HL-60/S4 treated with retinoic acid at 250 ng/mL for 4 days and 3 days (cell line): ENCODE measurements around the gene PNO1.
"Not testable (repeated sequence)": the region's sequence is repeated elsewhere in the genome, so short reads cannot be mapped to it uniquely, and the experiment has no call there.

Experiments
- in situ Hi-C: fragments of 300-500 bp; cut with MboI; formaldehyde crosslinking; loops from 2 replicates; pipeline ENCODE4 v1.7.0; 2022; ENCODE audit warnings: low sequenced_read_pairs

PNO1 gene

DNA sequence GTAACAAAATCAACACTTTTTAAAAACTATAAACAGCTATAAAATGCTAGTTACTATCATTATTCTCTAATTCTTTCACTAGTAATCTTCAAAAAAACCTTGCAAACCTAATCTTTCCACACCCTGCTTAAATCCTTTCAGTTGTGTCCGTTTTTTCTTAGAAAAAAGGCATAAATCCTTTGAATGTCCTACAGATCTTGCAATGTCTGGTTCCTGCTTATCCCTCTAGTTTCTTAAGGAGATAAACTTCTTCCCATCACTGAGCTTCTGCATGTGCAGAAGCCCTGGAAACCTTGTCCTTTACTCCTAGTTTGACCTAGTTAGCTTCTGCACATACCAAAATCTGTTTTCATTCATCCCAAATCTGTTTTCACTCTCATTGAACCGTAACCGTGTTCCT is 1.3 kb upstream of the PNO1 start:
- in situ Hi-C loops = no loop called here

DNA sequence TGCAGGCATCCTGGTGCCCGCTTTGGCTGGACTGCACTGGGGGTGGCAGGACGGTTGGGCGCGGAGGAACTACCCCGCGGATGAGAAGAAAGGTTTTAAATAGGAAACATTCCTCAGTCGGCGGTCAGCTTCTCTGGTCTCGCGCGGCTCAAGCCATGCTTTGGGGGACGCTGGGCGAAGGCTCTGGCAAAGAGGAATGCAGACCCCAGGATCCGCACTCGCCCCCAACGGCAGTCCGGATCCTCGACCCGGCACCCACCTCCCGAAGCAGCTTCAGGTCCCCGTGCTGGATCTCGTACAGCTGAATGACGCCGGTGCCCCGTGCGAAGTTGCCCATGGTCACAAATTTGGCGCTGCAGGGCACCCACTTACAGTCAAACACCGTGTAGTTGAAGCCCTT is 686 bp upstream of the PNO1 start:
- in situ Hi-C loops = no loop called here

GRCh38 chr2:68158134-68158447 is 403 bp downstream of the PNO1 start:
- in situ Hi-C loops = no loop called here

GRCh38 chr2:68163641-68164040 is 6.0 kb downstream of the PNO1 start:
- in situ Hi-C loops = no loop called here

DNA sequence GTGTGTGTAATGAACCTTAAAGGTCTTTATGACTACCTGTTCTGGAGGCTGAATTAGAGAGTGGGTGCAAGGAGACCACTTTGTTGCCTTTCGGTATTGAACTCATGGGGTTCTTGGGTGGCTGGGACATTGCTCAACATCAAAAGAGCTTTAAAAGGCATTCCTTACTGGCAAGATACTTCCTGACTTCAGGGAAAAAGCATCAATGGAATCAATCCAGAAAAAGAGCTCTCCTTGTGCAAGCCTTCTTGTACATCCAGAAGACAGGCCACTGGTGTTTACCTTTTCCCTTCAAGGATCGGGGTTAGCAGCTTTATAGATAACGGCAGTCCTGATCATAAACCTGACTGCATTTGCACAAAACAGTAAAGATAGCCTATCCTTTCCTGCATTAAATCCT is 9.5 kb downstream of the PNO1 start:
- in situ Hi-C loops = no loop called here

DNA sequence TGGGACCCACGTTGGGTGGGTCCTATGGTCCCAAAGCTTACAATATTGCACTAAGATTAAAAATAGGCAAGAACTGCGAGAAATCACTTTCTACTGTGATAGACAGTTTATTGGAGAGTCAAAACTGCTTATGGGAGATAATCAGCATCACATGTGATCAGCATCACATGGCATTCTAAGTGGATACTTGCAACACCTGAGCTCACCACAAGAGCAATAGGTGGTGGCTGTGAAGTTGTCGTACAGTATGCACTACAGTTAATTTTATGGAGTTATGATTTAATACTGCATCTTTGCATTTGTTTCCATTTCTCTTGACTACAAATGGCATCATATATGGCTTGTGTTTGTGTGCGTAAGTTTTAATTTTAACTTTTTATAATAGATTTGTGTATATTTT is 11.6 kb downstream of the PNO1 start:
- in situ Hi-C loops = no loop called here

DNA sequence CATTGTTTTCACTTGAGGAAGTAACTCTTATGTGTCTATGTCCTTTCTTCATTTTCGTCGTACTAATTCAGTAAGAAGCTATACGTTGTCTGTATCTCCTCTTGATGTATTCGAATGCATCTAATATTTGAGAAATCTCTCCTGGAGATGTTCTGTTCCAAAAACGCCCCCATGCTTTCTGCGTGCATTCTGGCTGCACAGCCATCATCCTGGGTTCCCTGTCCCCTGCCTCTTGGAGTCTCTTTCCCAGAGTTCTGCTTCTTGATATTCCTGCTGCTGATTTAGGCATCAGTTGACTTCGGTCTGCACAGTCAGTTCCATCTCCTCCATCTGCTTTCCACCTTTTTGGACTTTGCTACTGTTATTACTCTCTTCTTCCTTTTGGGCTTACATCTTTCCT is 13.5 kb downstream of the PNO1 start:
- in situ Hi-C loops = no loop called here

GRCh38 chr2:68171684-68172083 is 14.0 kb downstream of the PNO1 start:
- in situ Hi-C loops = no loop called here

- in situ Hi-C loops = no loop called here
Measured at GRCh38 chr2:68172521-68172920, 14.8 kb downstream of the PNO1 start.

- in situ Hi-C loops = no loop called here
Measured at GRCh38 chr2:68172990-68173700, 15.5 kb downstream of the PNO1 start.

GRCh38 chr2:68175210-68175609 is 17.5 kb downstream of the PNO1 start:
- in situ Hi-C loops = not testable (repeated sequence)

- in situ Hi-C loops = no loop called here
Measured at GRCh38 chr2:68176657-68177056, 19.0 kb downstream of the PNO1 start.

- in situ Hi-C loops = no loop called here
Measured at GRCh38 chr2:68177541-68177940, 19.9 kb downstream of the PNO1 start.

DNA sequence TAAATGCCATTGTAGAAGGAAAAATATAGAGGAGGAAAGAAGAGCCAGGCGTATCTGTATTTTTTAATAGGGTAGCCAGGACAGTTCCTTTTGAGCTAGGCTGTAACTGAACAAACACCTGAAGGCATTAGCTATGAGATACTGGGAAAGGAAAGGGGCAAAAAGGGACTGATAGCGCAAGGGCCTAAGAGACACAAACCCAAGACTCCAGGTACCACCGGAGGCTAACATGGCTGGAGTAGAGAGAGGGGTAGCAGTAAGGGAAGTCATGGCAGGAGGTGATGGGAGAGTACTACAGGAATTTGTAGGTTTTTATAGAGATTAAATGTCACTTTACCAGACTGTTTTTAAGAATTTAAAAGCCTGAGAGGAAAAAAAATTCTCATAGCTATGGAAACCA is 20.7 kb downstream of the PNO1 start:
- in situ Hi-C loops = no loop called here

- in situ Hi-C loops = no loop called here
Measured at GRCh38 chr2:68178954-68179627, 21.4 kb downstream of the PNO1 start.

GRCh38 chr2:68182902-68183301 is 25.2 kb downstream of the PNO1 start:
- in situ Hi-C loops = no loop called here

DNA sequence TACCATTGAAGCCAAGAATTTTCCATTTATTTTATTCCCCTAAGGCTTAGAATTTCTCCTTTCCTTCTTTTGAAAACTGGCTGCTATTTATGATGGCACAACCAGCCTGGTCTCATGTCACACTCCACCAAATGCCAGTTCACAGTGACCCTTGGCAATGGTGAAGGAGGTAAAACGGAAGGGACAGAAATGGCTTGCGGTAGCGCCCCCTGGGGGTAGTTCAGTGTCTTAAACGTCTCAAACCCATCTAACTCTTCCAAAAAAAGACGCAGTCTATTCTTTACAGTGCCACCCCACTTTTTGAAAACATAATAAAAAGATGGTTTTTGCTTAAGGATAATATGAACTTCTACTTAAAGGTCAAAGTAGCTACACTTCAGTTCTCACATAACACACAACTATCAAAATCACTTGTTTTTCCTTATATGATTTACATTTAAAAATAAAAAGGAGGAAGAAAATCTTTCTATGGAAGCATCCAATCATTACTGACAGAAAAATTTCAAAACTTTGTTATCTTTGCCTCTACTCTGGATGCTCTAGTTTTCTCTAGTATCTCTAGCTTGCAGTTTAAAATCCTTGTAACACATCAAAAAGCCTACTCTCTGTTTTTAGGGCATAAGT is 28.0 kb downstream of the PNO1 start:
- in situ Hi-C loops = no loop called here

- in situ Hi-C loops = no loop called here
Measured at GRCh38 chr2:68187329-68187728, 29.6 kb downstream of the PNO1 start.

DNA sequence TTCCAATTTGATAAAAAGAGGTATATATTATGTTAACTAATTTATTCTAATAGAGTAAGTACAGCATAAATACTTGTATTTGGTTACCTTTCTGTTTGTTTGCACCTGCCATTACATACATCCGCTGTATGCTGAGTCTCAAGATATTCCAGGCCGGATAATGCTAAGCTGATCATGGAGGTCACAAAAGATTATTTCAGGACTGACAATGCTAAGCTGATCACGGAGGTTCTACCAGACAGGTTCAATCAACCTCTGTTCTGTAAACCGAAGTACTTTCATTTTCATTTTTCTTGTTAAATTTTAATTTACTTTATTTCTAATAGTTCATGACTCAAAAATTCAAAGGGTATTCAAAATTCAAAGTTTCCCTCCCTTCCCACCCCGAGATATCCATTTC is 31.1 kb downstream of the PNO1 start:
- in situ Hi-C loops = no loop called here

DNA sequence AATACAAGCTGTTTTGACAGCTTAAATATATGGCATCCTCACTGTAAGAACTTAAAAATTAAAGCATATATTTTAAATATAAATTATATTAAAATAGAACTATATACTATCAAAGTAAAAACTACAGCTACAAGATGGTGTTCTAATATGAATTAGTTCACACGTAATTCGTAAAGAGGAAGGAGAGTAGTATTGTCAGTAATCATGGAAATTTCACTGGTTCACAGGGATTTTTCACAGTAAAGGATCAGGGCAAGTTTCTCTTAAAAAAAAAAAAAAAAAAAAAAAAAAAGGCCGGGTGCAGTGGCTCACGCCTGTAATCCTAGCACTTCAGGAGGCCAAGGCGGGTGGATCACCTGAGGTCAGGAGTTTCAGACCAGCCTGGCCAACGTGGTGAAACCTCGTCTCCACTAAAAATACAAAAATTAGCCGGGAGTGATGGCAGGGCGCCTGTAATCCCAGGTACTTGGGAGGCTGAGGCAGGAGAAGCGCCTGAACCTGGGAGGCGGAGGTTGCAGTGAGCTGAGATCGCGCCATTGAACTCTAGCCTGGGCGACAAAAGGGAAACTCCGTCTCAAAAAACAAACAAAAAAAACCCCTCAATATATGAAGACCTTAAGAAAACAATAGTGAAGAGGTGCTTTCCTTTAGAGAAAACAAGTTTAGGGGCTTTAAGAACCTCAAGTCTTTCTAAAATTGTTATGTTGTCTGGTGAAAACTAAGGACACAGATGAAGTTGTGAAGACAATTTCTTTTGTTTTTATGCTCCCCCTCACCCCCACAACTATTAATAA is 32.5 kb downstream of the PNO1 start:
- in situ Hi-C loops = no loop called here

- in situ Hi-C loops = no loop called here
Measured at GRCh38 chr2:68190991-68191731, 33.5 kb downstream of the PNO1 start.
